Left lobe of liver (tissue), 2 donors: ENCODE results near the gene RPL13A. TPM values are rescaled to one million over a fixed set of nuclear protein-coding genes. Genes with fewer than 3 reads are reported as not detected.

Source experiments
- ATAC-seq: fragments of 200-7000 bp; cut with Tn5 transposase; one replicate; pipeline ENCODE4 v1.9.1; 2020; ENCODE audit warnings: mild to moderate bottlenecking, moderate library complexity
- DNase-seq: peaks from one replicate; pipeline ENCODE4 v3.0.0-alpha.2; 2020; ENCODE audit warnings: low spot score
- total RNA-seq: library from RNA; stranded (reverse); gene quantifications from one replicate; pipeline ENCODE4 v1.2.1, GENCODE V29; 2021
- donor health status: DM: no; HTN: no; CAD: no; lungs with moderate emphysema.
- donor health status: DM: no; HTN: yes; CAD: no.

Gene RPL13A
- total RNA-seq, 1 donor from 2014 or later, result 972 TPM

DNA sequence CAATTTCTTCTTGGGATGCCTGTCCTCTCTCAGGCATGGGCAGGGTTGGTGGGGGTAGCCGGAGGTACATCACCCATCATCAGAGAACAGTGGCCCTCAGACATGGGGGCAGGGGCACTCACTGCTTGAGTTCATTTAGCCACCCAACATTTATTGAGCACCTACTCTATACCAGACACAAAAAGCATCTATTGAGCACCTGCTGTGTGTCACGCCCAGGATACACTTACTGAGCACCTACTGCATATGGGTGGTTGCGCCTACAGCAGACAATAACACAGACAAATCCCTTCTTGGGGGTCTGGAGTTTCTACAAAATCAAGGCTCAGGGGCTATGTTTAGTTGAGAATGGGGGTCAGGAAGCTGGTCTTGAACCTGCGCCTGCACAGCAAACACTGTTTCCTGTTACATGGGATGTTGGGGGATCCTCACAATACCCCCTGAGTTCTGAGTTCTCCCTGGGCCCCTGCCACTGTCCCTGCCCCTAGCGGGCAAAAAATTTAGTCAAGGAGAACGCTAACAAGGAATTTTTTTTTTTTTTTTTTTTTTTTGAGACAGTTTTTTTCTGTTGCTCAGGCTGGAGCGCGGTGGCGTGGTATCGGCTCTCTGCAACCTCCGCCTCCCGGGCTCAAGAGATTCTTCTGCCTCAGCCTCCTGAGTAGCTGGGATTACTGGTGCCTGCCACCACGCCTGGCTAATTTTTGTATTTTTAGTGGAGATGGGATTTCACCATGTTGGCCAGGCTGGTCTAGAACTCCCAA is 52.0 kb downstream of the RPL13A start:
- DNase-seq, result no peak
- no peak for ATAC-seq

Other genes starting within 250 kb of the RPL13A start
- gene SLC6A16, start 162.4 kb upstream of the RPL13A start, total RNA-seq, result 2.4 TPM
- 2.2 TPM for gene CD37, start 152.2 kb upstream of the RPL13A start, total RNA-seq
- gene TEAD2, start 125.2 kb upstream of the RPL13A start, total RNA-seq, result 5.1 TPM
- gene DKKL1, start 123.7 kb upstream of the RPL13A start, total RNA-seq, result not detected
- gene KASH5, start 99.4 kb upstream of the RPL13A start, total RNA-seq, result not detected
- not detected for gene PTH2, start 64.2 kb upstream of the RPL13A start, total RNA-seq
- gene GFY, start 62.2 kb upstream of the RPL13A start, total RNA-seq, result not detected
- gene SLC17A7, start 46.1 kb upstream of the RPL13A start, total RNA-seq, result 0.15 TPM
- gene PIH1D1, start 35.8 kb upstream of the RPL13A start, total RNA-seq, result 48.8 TPM
- 29.7 TPM for gene ALDH16A1, start 34.4 kb upstream of the RPL13A start, total RNA-seq
- gene FLT3LG, start 13.4 kb upstream of the RPL13A start, total RNA-seq, result 2.1 TPM
- gene RPS11, start 8.8 kb downstream of the RPL13A start, total RNA-seq, result 507 TPM
- gene FCGRT, start 25.1 kb downstream of the RPL13A start, total RNA-seq, result 262 TPM
- 22.8 TPM for gene RCN3, start 40.4 kb downstream of the RPL13A start, total RNA-seq
- gene NOSIP, start 92.9 kb downstream of the RPL13A start, total RNA-seq, result 29.1 TPM
- gene PRRG2, start 93.7 kb downstream of the RPL13A start, total RNA-seq, result 8.5 TPM
- 10.5 TPM for gene PRR12, start 103.6 kb downstream of the RPL13A start, total RNA-seq
- gene RRAS, start 152.5 kb downstream of the RPL13A start, total RNA-seq, result 8.9 TPM
- gene SCAF1, start 154.6 kb downstream of the RPL13A start, total RNA-seq, result 35.5 TPM
- 50.1 TPM for gene IRF3, start 178.2 kb downstream of the RPL13A start, total RNA-seq
- 13.7 TPM for gene BCL2L12, start 178.3 kb downstream of the RPL13A start, total RNA-seq
- 28.7 TPM for gene PRMT1, start 189.7 kb downstream of the RPL13A start, total RNA-seq
- 0.86 TPM for gene ADM5, start 202.0 kb downstream of the RPL13A start, total RNA-seq
- gene CPT1C, start 203.5 kb downstream of the RPL13A start, total RNA-seq, result 0.91 TPM